ENCODE measurements around the gene CSMD2.

Gene CSMD2

GRCh38 chr1:33898881-33899280 is 266.1 kb downstream of the CSMD2 start:
- no peaks in the 10 kb centered on the region for H3K9me3 ChIP-seq (ENCODE audit: control insufficient read depth, insufficient read depth, low read depth, low read length)

GRCh38 chr1:33898406-33898805 is 266.6 kb downstream of the CSMD2 start:
- no peak overlapping the region for H3K27ac ChIP-seq (ENCODE audit: low read depth, low read length)

More at GRCh38 chr1:33898881-33899280, 266.1 kb downstream of the CSMD2 start:
- H3K27ac ChIP-seq (ENCODE audit: low read depth, low read length), result no peak overlapping the region
- peaks cover 1% of the 10 kb centered on the region; the same call in 1 of the 2 replicates for H3K27me3 ChIP-seq (ENCODE audit: control insufficient read depth, insufficient read depth, low read length)
- H3K9ac ChIP-seq (ENCODE audit: low read length), result no peak overlapping the region
- peaks cover 5% of the 10 kb centered on the region; the same call in 1 of the 2 replicates for H3K4me1 ChIP-seq (ENCODE audit: control insufficient read depth, insufficient read depth, low read length)
- no peaks in the 10 kb centered on the region for H3K36me3 ChIP-seq (ENCODE audit: control insufficient read depth, insufficient read depth, low read length)
- H3K4me3 ChIP-seq (ENCODE audit: low read depth, low read length), result no peak overlapping the region

GRCh38 chr1:33897092-33897725 is 267.8 kb downstream of the CSMD2 start:
- peaks cover 5% of the 10 kb centered on the region; the same call in 1 of the 2 replicates for H3K4me1 ChIP-seq (ENCODE audit: control insufficient read depth, insufficient read depth, low read length)
- H3K27ac ChIP-seq (ENCODE audit: low read depth, low read length), result no peak overlapping the region
- H3K9me3 ChIP-seq (ENCODE audit: control insufficient read depth, insufficient read depth, low read depth, low read length), result no peaks in the 10 kb centered on the region

More at GRCh38 chr1:33898406-33898805, 266.6 kb downstream of the CSMD2 start:
- Histone ChIP-seq H3K27me3 (ENCODE audit: control insufficient read depth, insufficient read depth, low read length) (no peaks in the 10 kb centered on the region), H3K4me3 (ENCODE audit: low read depth, low read length) (no peak overlapping the region), H3K9ac (ENCODE audit: low read length) (no peak overlapping the region), H3K4me1 (ENCODE audit: control insufficient read depth, insufficient read depth, low read length) (peaks cover 5% of the 10 kb centered on the region; the same call in 1 of the 2 replicates), H3K36me3 (ENCODE audit: control insufficient read depth, insufficient read depth, low read length) (no peaks in the 10 kb centered on the region), H3K9me3 (ENCODE audit: control insufficient read depth, insufficient read depth, low read depth, low read length) (no peaks in the 10 kb centered on the region)

GRCh38 chr1:33895976-33896375 is 269.1 kb downstream of the CSMD2 start:
- Histone ChIP-seq H3K36me3 (ENCODE audit: control insufficient read depth, insufficient read depth, low read length) (no peaks in the 10 kb centered on the region), H3K4me3 (ENCODE audit: low read depth, low read length) (no peak overlapping the region), H3K9me3 (ENCODE audit: control insufficient read depth, insufficient read depth, low read depth, low read length) (no peaks in the 10 kb centered on the region), H3K9ac (ENCODE audit: low read length) (no peak overlapping the region), H3K27ac (ENCODE audit: low read depth, low read length) (no peak overlapping the region), H3K4me1 (ENCODE audit: control insufficient read depth, insufficient read depth, low read length) (peaks cover 5% of the 10 kb centered on the region; the same call in 1 of the 2 replicates), H3K27me3 (ENCODE audit: control insufficient read depth, insufficient read depth, low read length) (no peaks in the 10 kb centered on the region)

More at GRCh38 chr1:33897092-33897725, 267.8 kb downstream of the CSMD2 start:
- Histone ChIP-seq H3K9ac (ENCODE audit: low read length) (no peak overlapping the region), H3K36me3 (ENCODE audit: control insufficient read depth, insufficient read depth, low read length) (no peaks in the 10 kb centered on the region), H3K27me3 (ENCODE audit: control insufficient read depth, insufficient read depth, low read length) (no peaks in the 10 kb centered on the region), H3K4me3 (ENCODE audit: low read depth, low read length) (no peak overlapping the region)

GRCh38 chr1:33895396-33895795 is 269.6 kb downstream of the CSMD2 start:
- Histone ChIP-seq H3K9me3 (ENCODE audit: control insufficient read depth, insufficient read depth, low read depth, low read length) (no peaks in the 10 kb centered on the region), H3K27ac (ENCODE audit: low read depth, low read length) (no peak overlapping the region), H3K4me1 (ENCODE audit: control insufficient read depth, insufficient read depth, low read length) (peaks cover 5% of the 10 kb centered on the region; the same call in 1 of the 2 replicates), H3K4me3 (ENCODE audit: low read depth, low read length) (no peak overlapping the region), H3K36me3 (ENCODE audit: control insufficient read depth, insufficient read depth, low read length) (no peaks in the 10 kb centered on the region), H3K9ac (ENCODE audit: low read length) (no peak overlapping the region), H3K27me3 (ENCODE audit: control insufficient read depth, insufficient read depth, low read length) (no peaks in the 10 kb centered on the region)

GRCh38 chr1:33893147-33893830 is 271.7 kb downstream of the CSMD2 start:
- Histone ChIP-seq H3K9me3 (ENCODE audit: control insufficient read depth, insufficient read depth, low read depth, low read length) (no peaks in the 10 kb centered on the region), H3K27ac (ENCODE audit: low read depth, low read length) (no peak overlapping the region), H3K9ac (ENCODE audit: low read length) (no peak overlapping the region), H3K27me3 (ENCODE audit: control insufficient read depth, insufficient read depth, low read length) (no peaks in the 10 kb centered on the region), H3K36me3 (ENCODE audit: control insufficient read depth, insufficient read depth, low read length) (no peaks in the 10 kb centered on the region), H3K4me1 (ENCODE audit: control insufficient read depth, insufficient read depth, low read length) (peaks cover 5% of the 10 kb centered on the region; the same call in 1 of the 2 replicates), H3K4me3 (ENCODE audit: low read depth, low read length) (no peak overlapping the region)

- Histone ChIP-seq H3K4me1 (ENCODE audit: control insufficient read depth, insufficient read depth, low read length) (peaks cover 5% of the 10 kb centered on the region; the same call in 1 of the 2 replicates), H3K27me3 (ENCODE audit: control insufficient read depth, insufficient read depth, low read length) (no peaks in the 10 kb centered on the region; the same call in 1 of the 2 replicates), H3K27ac (ENCODE audit: low read depth, low read length) (no peak overlapping the region), H3K36me3 (ENCODE audit: control insufficient read depth, insufficient read depth, low read length) (no peaks in the 10 kb centered on the region), H3K4me3 (ENCODE audit: low read depth, low read length) (no peak overlapping the region), H3K9ac (ENCODE audit: low read length) (no peak overlapping the region), H3K9me3 (ENCODE audit: control insufficient read depth, insufficient read depth, low read depth, low read length) (no peaks in the 10 kb centered on the region)
These were observed 278.5 kb downstream of the CSMD2 start for GRCh38 chr1:33886496-33886895.

GRCh38 chr1:33880305-33880704 is 284.7 kb downstream of the CSMD2 start:
- Histone ChIP-seq H3K9me3 (ENCODE audit: control insufficient read depth, insufficient read depth, low read depth, low read length) (no peaks in the 10 kb centered on the region), H3K27ac (ENCODE audit: low read depth, low read length) (no peak overlapping the region), H3K9ac (ENCODE audit: low read length) (no peak overlapping the region), H3K27me3 (ENCODE audit: control insufficient read depth, insufficient read depth, low read length) (no peaks in the 10 kb centered on the region; the same call in 1 of the 2 replicates), H3K36me3 (ENCODE audit: control insufficient read depth, insufficient read depth, low read length) (no peaks in the 10 kb centered on the region), H3K4me1 (ENCODE audit: control insufficient read depth, insufficient read depth, low read length) (no peaks in the 10 kb centered on the region), H3K4me3 (ENCODE audit: low read depth, low read length) (no peak overlapping the region)

- H3K9me3 ChIP-seq (ENCODE audit: control insufficient read depth, insufficient read depth, low read depth, low read length), result peaks cover under 1% of the 10 kb centered on the region
- H3K4me1 ChIP-seq (ENCODE audit: control insufficient read depth, insufficient read depth, low read length), result no peaks in the 10 kb centered on the region
- H3K27me3 ChIP-seq (ENCODE audit: control insufficient read depth, insufficient read depth, low read length), result no peaks in the 10 kb centered on the region; the same call in 1 of the 2 replicates
- H3K4me3 ChIP-seq (ENCODE audit: low read depth, low read length), result no peak overlapping the region
- no peak overlapping the region for H3K27ac ChIP-seq (ENCODE audit: low read depth, low read length)
- no peak overlapping the region for H3K9ac ChIP-seq (ENCODE audit: low read length)
- no peaks in the 10 kb centered on the region for H3K36me3 ChIP-seq (ENCODE audit: control insufficient read depth, insufficient read depth, low read length)
These were observed 286.6 kb downstream of the CSMD2 start for GRCh38 chr1:33878392-33878791.

GRCh38 chr1:33876970-33877650 is 287.9 kb downstream of the CSMD2 start:
- Histone ChIP-seq H3K4me1 (ENCODE audit: control insufficient read depth, insufficient read depth, low read length) (no peaks in the 10 kb centered on the region), H3K9ac (ENCODE audit: low read length) (no peak overlapping the region), H3K36me3 (ENCODE audit: control insufficient read depth, insufficient read depth, low read length) (no peaks in the 10 kb centered on the region), H3K9me3 (ENCODE audit: control insufficient read depth, insufficient read depth, low read depth, low read length) (peaks cover 9% of the 10 kb centered on the region), H3K27ac (ENCODE audit: low read depth, low read length) (no peak overlapping the region), H3K4me3 (ENCODE audit: low read depth, low read length) (no peak overlapping the region), H3K27me3 (ENCODE audit: control insufficient read depth, insufficient read depth, low read length) (no peaks in the 10 kb centered on the region)

GRCh38 chr1:33875862-33876261 is 289.2 kb downstream of the CSMD2 start:
- Histone ChIP-seq H3K9ac (ENCODE audit: low read length) (no peak overlapping the region), H3K4me3 (ENCODE audit: low read depth, low read length) (no peak overlapping the region), H3K36me3 (ENCODE audit: control insufficient read depth, insufficient read depth, low read length) (no peaks in the 10 kb centered on the region), H3K27ac (ENCODE audit: low read depth, low read length) (no peak overlapping the region), H3K9me3 (ENCODE audit: control insufficient read depth, insufficient read depth, low read depth, low read length) (peaks cover 9% of the 10 kb centered on the region), H3K4me1 (ENCODE audit: control insufficient read depth, insufficient read depth, low read length) (no peaks in the 10 kb centered on the region), H3K27me3 (ENCODE audit: control insufficient read depth, insufficient read depth, low read length) (no peaks in the 10 kb centered on the region)
